Tibial nerve (tissue), 4 donors: Measurements from ENCODE around the gene IRF4. TPM values are rescaled to one million over a fixed set of nuclear protein-coding genes. Genes with fewer than 3 reads are reported as not detected.

Experiments
- DNase-seq, 2 donors: peaks; one replicate each; pipeline ENCODE4 v3.0.0-alpha.2; 2019; ENCODE audit warnings: low spot score in 2 of 2
- H3K27ac ChIP-seq, 4 donors: fragments of 200-600 bp; sonication (generic) in 3 of 4; one replicate each; pipeline ENCODE4 v1.5.1; 2017 to 2019; ENCODE audit warnings: mild to moderate bottlenecking in 1 of 4
- H3K27me3 ChIP-seq, 2 donors: fragments of 200-600 bp; sonication (generic) in 1 of 2; one replicate each; pipeline versions ENCODE4 v1.5.1 to v1.6.0; 2017 to 2019
- H3K36me3 ChIP-seq, 3 donors: fragments of 200-600 bp; sonication (generic); one replicate each; pipeline ENCODE4 v1.5.1; 2018 to 2019
- H3K4me1 ChIP-seq, 4 donors: fragments of 200-600 bp; sonication (generic) in 3 of 4; one replicate each; pipeline ENCODE4 v1.5.1; 2017 to 2019
- H3K4me3 ChIP-seq, 4 donors: fragments of 200-600 bp; sonication (generic) in 3 of 4; one replicate each; pipeline ENCODE4 v1.5.1; 2017 to 2019; ENCODE audit warnings: mild to moderate bottlenecking in 1 of 4, moderate library complexity in 1 of 4
- H3K9me3 ChIP-seq, 4 donors: fragments of 200-600 bp; sonication (generic) in 3 of 4; one replicate each; pipeline ENCODE4 v1.5.1; 2017 to 2019
- CTCF ChIP-seq, 5 experiments: fragments of 200-600 bp in 3 of 5; fragments of 450-650 bp in 2 of 5; sonication (generic) in 3 of 5; IDR thresholded peaks; one replicate each; pipeline ENCODE4 v1.5.1; 2016 to 2019; ENCODE audit warnings: antibody characterized with exemption in 5 of 5, mild to moderate bottlenecking in 3 of 5, moderate library complexity in 2 of 5
- EP300 ChIP-seq, 2 donors: sonication (generic); formaldehyde crosslinking; IDR thresholded peaks; one replicate each; pipeline ENCODE4 v1.6.1; 2017; ENCODE audit warnings: antibody characterized with exemption in 2 of 2, mild to moderate bottlenecking in 1 of 2
- POLR2A ChIP-seq, 2 donors: fragments of 450-650 bp; IDR thresholded peaks; one replicate each; pipeline ENCODE4 v1.6.1; 2017; ENCODE audit warnings: antibody characterized with exemption in 2 of 2, mild to moderate bottlenecking in 2 of 2, moderate library complexity in 2 of 2
- WGBS, 2 donors: methylation state at CpG; one replicate each; pipeline ENCODE4 v1.1.5; 2018; 5-methylcytosine and 5-hydroxymethylcytosine counted together
- total RNA-seq, 4 donors: library from RNA; depleted of rRNA; stranded (reverse); fragments of >200 nt; gene quantifications; one replicate each; pipeline ENCODE4 v1.1.0, GENCODE V29; 2016

The IRF4 gene
- total RNA-seq, 4 donors from 2014 or later: 0.22 to 6.9 (median 2.3) TPM

DNA sequence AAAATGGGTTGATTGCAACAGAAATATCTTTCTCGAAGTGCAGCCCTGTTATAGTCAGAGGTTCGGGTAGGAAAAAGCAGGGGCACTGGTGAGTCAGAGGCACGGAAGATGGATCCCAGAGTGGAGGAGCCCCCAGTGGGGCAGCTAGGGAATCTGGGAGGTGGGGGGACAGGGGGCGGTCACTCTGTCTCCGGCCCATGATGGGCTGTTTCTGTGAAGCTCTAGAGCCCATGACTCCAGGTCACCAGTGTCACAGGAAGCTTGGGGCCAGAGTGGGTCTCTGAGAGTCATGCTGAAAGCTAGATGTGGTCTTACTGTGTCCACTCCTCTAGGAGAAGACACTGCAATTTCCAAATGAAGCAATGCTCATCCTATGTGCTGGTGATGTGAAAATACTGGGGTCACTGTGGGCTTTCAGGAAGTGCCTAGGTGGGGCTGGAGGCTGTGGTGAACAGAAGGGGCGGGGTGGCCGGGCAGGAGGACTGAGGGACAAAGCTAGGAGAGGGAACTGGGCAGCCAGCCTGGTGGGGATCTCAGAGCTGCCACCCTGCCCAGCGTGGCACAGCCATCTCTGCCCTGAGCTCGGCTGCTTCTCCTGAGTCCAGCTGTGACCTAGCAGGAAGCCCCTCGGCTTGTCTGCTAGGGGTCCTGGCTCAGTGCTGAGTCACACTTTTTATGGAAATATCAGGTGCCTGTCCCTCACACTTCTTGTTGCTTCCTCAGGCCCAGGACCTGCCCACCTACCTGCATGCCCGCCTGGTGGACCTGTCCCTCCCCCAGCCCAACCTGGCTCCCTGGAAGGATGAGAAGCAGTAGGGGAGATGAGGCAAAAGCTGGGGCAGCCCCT, 54.2 kb downstream of the IRF4 start:
- Histone ChIP-seq H3K36me3 (no peaks in the 10 kb centered on the region), H3K4me3 (no peak overlapping the region), H3K27me3 (no peaks in the 10 kb centered on the region), H3K4me1 (no peaks in the 10 kb centered on the region), H3K9me3 (no peaks in the 10 kb centered on the region), H3K27ac (no peak overlapping the region)
- no peak for DNase-seq
- WGBS, 2 donors: 82 to 83% methylated on average over 9 to 11 of the region's 11 CpGs
- no peak for TF ChIP-seq EP300 (IDR thresholded peaks at IDR 0.05)
- TF ChIP-seq CTCF (IDR thresholded peaks at IDR 0.05): no peak
- no peak for TF ChIP-seq POLR2A (IDR thresholded peaks at IDR 0.05)

GRCh38 chr6:446418-447366, 55.1 kb downstream of the IRF4 start:
- Histone ChIP-seq H3K4me3 (peak overlapping the region in 1 of 4 donors; percentile 23), H3K9me3 (no peaks in the 10 kb centered on the region), H3K4me1 (no peaks in the 10 kb centered on the region), H3K27ac (peak overlapping the region in 1 of 4 donors; percentile 26), H3K36me3 (no peaks in the 10 kb centered on the region), H3K27me3 (no peaks in the 10 kb centered on the region)
- DNase-seq: no peak
- 84 to 87% methylated on average over 28 of the region's 28 CpGs for WGBS, 2 donors
- no peak for TF ChIP-seq EP300 (IDR thresholded peaks at IDR 0.05)
- TF ChIP-seq CTCF (IDR thresholded peaks at IDR 0.05): no peak
- no peak for TF ChIP-seq POLR2A (IDR thresholded peaks at IDR 0.05)

DNA sequence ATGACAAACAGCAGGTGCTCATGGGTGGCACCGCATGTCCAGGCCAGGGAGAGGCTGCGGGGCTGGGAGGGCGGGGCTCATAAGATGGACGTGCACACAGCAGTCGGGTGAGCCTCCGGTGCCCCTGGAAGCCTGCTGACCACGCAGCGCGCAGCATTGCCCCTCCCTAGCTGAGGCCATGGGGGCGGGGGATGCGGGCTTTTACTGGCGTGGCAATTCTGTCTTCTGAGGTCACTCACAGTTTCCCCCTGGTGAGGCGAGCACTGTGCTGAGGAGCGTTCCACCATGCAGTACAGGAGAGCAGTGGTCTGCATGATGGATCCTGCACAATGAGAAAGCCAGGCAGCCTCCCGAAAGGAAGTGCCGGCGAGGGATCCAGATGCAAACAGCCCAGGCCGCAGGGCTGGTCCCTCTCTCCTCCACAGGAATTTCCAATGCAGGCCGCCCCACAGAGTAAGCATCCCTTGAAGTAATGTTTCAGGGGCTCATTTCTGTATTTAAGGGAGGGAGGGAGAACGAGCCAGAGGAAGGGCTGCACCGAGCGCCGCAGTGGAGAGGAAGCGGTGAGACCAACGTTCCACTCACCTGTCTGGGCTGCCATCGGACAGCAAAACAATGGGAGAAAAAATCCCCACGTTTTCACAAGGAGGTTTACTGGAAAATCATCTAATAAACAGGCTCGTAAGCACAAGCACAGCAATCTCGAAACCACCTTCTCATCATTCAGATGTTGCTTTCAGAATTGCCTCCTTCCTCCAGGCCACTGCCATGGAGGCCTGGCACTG, 56.0 kb downstream of the IRF4 start:
- Histone ChIP-seq H3K27me3 (no peaks in the 10 kb centered on the region), H3K27ac (peak overlapping the region in 1 of 4 donors; percentile 26), H3K4me3 (peak overlapping the region in 1 of 4 donors; percentile 23), H3K36me3 (no peaks in the 10 kb centered on the region), H3K9me3 (no peaks in the 10 kb centered on the region), H3K4me1 (peaks cover 0 to 2% (median 0%) of the 10 kb centered on the region in 4 donors)
- no peak for TF ChIP-seq POLR2A (IDR thresholded peaks at IDR 0.05)
- TF ChIP-seq EP300 (IDR thresholded peaks at IDR 0.05): no peak
- no peak for TF ChIP-seq CTCF (IDR thresholded peaks at IDR 0.05)
- DNase-seq: no peak
- 82 to 85% methylated on average over 25 to 27 of the region's 29 CpGs for WGBS, 2 donors

GRCh38 chr6:448296-449056, 56.9 kb downstream of the IRF4 start:
- H3K36me3 ChIP-seq: no peaks in the 10 kb centered on the region
- no peaks in the 10 kb centered on the region for H3K9me3 ChIP-seq
- H3K27me3 ChIP-seq: no peaks in the 10 kb centered on the region
- TF ChIP-seq CTCF (IDR thresholded peaks at IDR 0.05) (no peak), EP300 (IDR thresholded peaks at IDR 0.05) (no peak), POLR2A (IDR thresholded peaks at IDR 0.05) (no peak)
- H3K27ac ChIP-seq: no peak overlapping the region
- no peak for DNase-seq
- 82 to 90% methylated on average over 19 of the region's 19 CpGs for WGBS, 2 donors
- peaks cover 0 to 12% (median 0%) of the 10 kb centered on the region in 4 donors for H3K4me1 ChIP-seq
- H3K4me3 ChIP-seq: no peak overlapping the region
